GM13977 (cell line): ENCODE data around the gene ZMAT1.
"Not testable (repeated sequence)": the region's sequence is repeated elsewhere in the genome, so short reads cannot be mapped to it uniquely, and the experiment has no call there.

Experiments
- DNase-seq: peaks from one replicate; pipeline ENCODE4 v3.0.0; 2012; ENCODE audit warnings: low spot score
- CTCF ChIP-seq: IDR thresholded peaks from 2 replicates; pipeline ENCODE4 v1.5.1; 2012; ENCODE audit warnings: mild to moderate bottlenecking, control low read depth; ENCODE audit not compliant: insufficient read depth; ENCODE audit errors: extremely low read depth, missing control alignments
- in situ Hi-C: fragments of 300-500 bp; cut with MboI; formaldehyde crosslinking; loops from one replicate; pipeline ENCODE4 v1.12.0; 2022; ENCODE audit warnings: low sequenced_read_pairs, low pct_unique_long_range_greater_than_20kb, mixed read lengths, inconsistent platforms; ENCODE audit not compliant: unreplicated experiment

The ZMAT1 gene

GRCh38 chrX:101931488-101932248 is at the start of gene ZMAT1:
ZMAT1 (minus strand) TSS chrX:101932027; CDS start chrX:101932008, 19 bp downstream.
- no peak for TF ChIP-seq CTCF
- peak; percentile 68 for DNase-seq
- in situ Hi-C loops, result no loop called here

- in situ Hi-C loops, result no loop called here
- TF ChIP-seq CTCF, result no peak
- DNase-seq, result no peak
Measured at GRCh38 chrX:101977106-101977505, 45.3 kb upstream of the ZMAT1 start.

GRCh38 chrX:101973066-101973465 is 41.2 kb upstream of the ZMAT1 start:
- DNase-seq, result no peak
- TF ChIP-seq CTCF, result no peak
- in situ Hi-C loops, result no loop called here

GRCh38 chrX:101964923-101965539 is 33.2 kb upstream of the ZMAT1 start:
- in situ Hi-C loops, DNase-seq: not testable (repeated sequence)

- no peak for DNase-seq
- in situ Hi-C loops, result no loop called here
- TF ChIP-seq CTCF, result no peak
Measured at GRCh38 chrX:101958139-101958538, 26.3 kb upstream of the ZMAT1 start.

- in situ Hi-C loops, result no loop called here
- no peak for DNase-seq
- TF ChIP-seq CTCF, result no peak
Measured at GRCh38 chrX:101957174-101957573, 25.3 kb upstream of the ZMAT1 start.

GRCh38 chrX:101956556-101956955 is 24.7 kb upstream of the ZMAT1 start:
- in situ Hi-C loops, result no loop called here
- no peak for DNase-seq
- TF ChIP-seq CTCF, result no peak
